MG63 (cell line): ENCODE results near the gene ESRRG. TPM values are rescaled to one million over a fixed set of nuclear protein-coding genes. Genes with fewer than 3 reads are reported as not detected.
A peak's percentile ranks its signal among the peaks of the same experiment; 100 is the strongest.

Experiments used
- DNase-seq: peaks from one replicate; pipeline ENCODE4 v3.0.0-alpha.2; 2020
- H3K27me3 ChIP-seq: fragments of 250-450 bp; sonication (Bioruptor Pico); 2 replicates; pipeline ENCODE4 v1.5.1; 2020; ENCODE audit warnings: mild to moderate bottlenecking, moderate library complexity
- H3K36me3 ChIP-seq: fragments of 250-450 bp; sonication (Bioruptor Pico); 2 replicates; pipeline ENCODE4 v1.5.1; 2020; ENCODE audit warnings: mild to moderate bottlenecking, moderate library complexity
- H3K4me3 ChIP-seq: fragments of 250-450 bp; sonication (Bioruptor Pico); 2 replicates; pipeline ENCODE4 v1.5.1; 2020; ENCODE audit warnings: mild to moderate bottlenecking, moderate library complexity
- H3K9me3 ChIP-seq: fragments of 250-450 bp; sonication (Bioruptor Pico); 2 replicates; pipeline ENCODE4 v1.5.1; 2020; ENCODE audit warnings: mild to moderate bottlenecking, moderate library complexity
- total RNA-seq: library from RNA; depleted of rRNA; stranded (reverse); fragments of >200 nt; shearing (Covaris generic); gene quantifications from 2 replicates; pipeline ENCODE4 v1.2.3, GENCODE V29; 2014; ENCODE audit warnings: low replicate concordance

ESRRG gene
- total RNA-seq, 1 experiment from 2014 or later = 0.26 TPM

- no peak for DNase-seq
- no peaks in the 10 kb centered on the region for H3K9me3 ChIP-seq
- no peaks in the 10 kb centered on the region for H3K27me3 ChIP-seq
- no peaks in the 10 kb centered on the region for H3K36me3 ChIP-seq
- 0 out of 2 replicates have a peak overlapping the region, but pooled peaks have one; percentile 3 for H3K4me3 ChIP-seq
Observed at GRCh38 chr1:216523449-216524190, 199.6 kb downstream of the ESRRG start.

- no peak for DNase-seq
- Histone ChIP-seq H3K9me3 (no peaks in the 10 kb centered on the region), H3K27me3 (no peaks in the 10 kb centered on the region), H3K4me3 (no peak overlapping the region), H3K36me3 (no peaks in the 10 kb centered on the region)
Observed at GRCh38 chr1:216523043-216523442, 200.2 kb downstream of the ESRRG start.

- Histone ChIP-seq H3K36me3 (no peaks in the 10 kb centered on the region), H3K4me3 (no peak overlapping the region), H3K9me3 (no peaks in the 10 kb centered on the region), H3K27me3 (no peaks in the 10 kb centered on the region)
- no peak for DNase-seq
Observed at GRCh38 chr1:216521477-216521876, 201.8 kb downstream of the ESRRG start.

- Histone ChIP-seq H3K36me3 (no peaks in the 10 kb centered on the region), H3K4me3 (peak overlapping the region; percentile 20), H3K9me3 (no peaks in the 10 kb centered on the region), H3K27me3 (no peaks in the 10 kb centered on the region)
- no peak for DNase-seq
Observed at GRCh38 chr1:216518844-216519627, 204.2 kb downstream of the ESRRG start.

GRCh38 chr1:216502528-216503162 lies 220.6 kb downstream of the ESRRG start:
- Histone ChIP-seq H3K36me3 (no peaks in the 10 kb centered on the region), H3K27me3 (no peaks in the 10 kb centered on the region), H3K9me3 (no peaks in the 10 kb centered on the region), H3K4me3 (no peak overlapping the region)
- DNase-seq = no peak

- H3K9me3 ChIP-seq = no peaks in the 10 kb centered on the region
- H3K4me3 ChIP-seq = no peak overlapping the region
- H3K36me3 ChIP-seq = no peaks in the 10 kb centered on the region
- no peaks in the 10 kb centered on the region for H3K27me3 ChIP-seq
- no peak for DNase-seq
Observed at GRCh38 chr1:216500273-216500967, 222.8 kb downstream of the ESRRG start.

- Histone ChIP-seq H3K36me3 (no peaks in the 10 kb centered on the region), H3K4me3 (no peak overlapping the region), H3K9me3 (no peaks in the 10 kb centered on the region), H3K27me3 (no peaks in the 10 kb centered on the region)
- DNase-seq = no peak
Observed at GRCh38 chr1:216499581-216500272, 223.5 kb downstream of the ESRRG start.

- H3K9me3 ChIP-seq = no peaks in the 10 kb centered on the region
- DNase-seq = no peak
- no peak overlapping the region for H3K4me3 ChIP-seq
- no peaks in the 10 kb centered on the region for H3K36me3 ChIP-seq
- no peaks in the 10 kb centered on the region for H3K27me3 ChIP-seq
Observed at GRCh38 chr1:216498277-216498676, 225.0 kb downstream of the ESRRG start.

- DNase-seq = no peak
- H3K36me3 ChIP-seq = no peaks in the 10 kb centered on the region
- no peak overlapping the region for H3K4me3 ChIP-seq
- H3K27me3 ChIP-seq = no peaks in the 10 kb centered on the region
- H3K9me3 ChIP-seq = no peaks in the 10 kb centered on the region
Observed at GRCh38 chr1:216485042-216485441, 238.2 kb downstream of the ESRRG start.

- no peak for DNase-seq
- Histone ChIP-seq H3K27me3 (no peaks in the 10 kb centered on the region), H3K4me3 (no peak overlapping the region), H3K9me3 (no peaks in the 10 kb centered on the region), H3K36me3 (no peaks in the 10 kb centered on the region)
Observed at GRCh38 chr1:216483672-216484401, 239.4 kb downstream of the ESRRG start.

- no peaks in the 10 kb centered on the region for H3K27me3 ChIP-seq
- no peak for DNase-seq
- no peak overlapping the region for H3K4me3 ChIP-seq
- H3K36me3 ChIP-seq = no peaks in the 10 kb centered on the region
- no peaks in the 10 kb centered on the region for H3K9me3 ChIP-seq
Observed at GRCh38 chr1:216482620-216483019, 240.6 kb downstream of the ESRRG start.

GRCh38 chr1:216478238-216478637 lies 245.0 kb downstream of the ESRRG start:
- H3K4me3 ChIP-seq = no peak overlapping the region
- H3K36me3 ChIP-seq = no peaks in the 10 kb centered on the region
- H3K9me3 ChIP-seq = no peaks in the 10 kb centered on the region
- no peaks in the 10 kb centered on the region for H3K27me3 ChIP-seq
- no peak for DNase-seq

GRCh38 chr1:216476341-216476740 lies 246.9 kb downstream of the ESRRG start:
- no peaks in the 10 kb centered on the region for H3K27me3 ChIP-seq
- DNase-seq = no peak
- no peaks in the 10 kb centered on the region for H3K9me3 ChIP-seq
- no peaks in the 10 kb centered on the region for H3K36me3 ChIP-seq
- H3K4me3 ChIP-seq = no peak overlapping the region

- Histone ChIP-seq H3K9me3 (no peaks in the 10 kb centered on the region), H3K27me3 (no peaks in the 10 kb centered on the region), H3K4me3 (no peak overlapping the region), H3K36me3 (no peaks in the 10 kb centered on the region)
- DNase-seq = no peak
Observed at GRCh38 chr1:216475659-216476276, 247.5 kb downstream of the ESRRG start.

- Histone ChIP-seq H3K4me3 (no peak overlapping the region), H3K36me3 (no peaks in the 10 kb centered on the region), H3K9me3 (peaks cover 5% of the 10 kb centered on the region; the same call in 1 of the 2 replicates), H3K27me3 (no peaks in the 10 kb centered on the region)
- DNase-seq = no peak
Observed at GRCh38 chr1:216466162-216466801, 256.9 kb downstream of the ESRRG start.
